Measurements from ENCODE around the gene COL4A1.
A peak's percentile ranks its signal among the peaks of the same experiment; 100 is the strongest.

The COL4A1 gene

GRCh38 chr13:110273254-110273653, 33.7 kb downstream of the COL4A1 start:
- DNase-seq (ENCODE audit: low spot score), result no peak

GRCh38 chr13:110272651-110273050, 34.3 kb downstream of the COL4A1 start:
- DNase-seq (ENCODE audit: low spot score), result no peak

GRCh38 chr13:110272227-110272626, 34.7 kb downstream of the COL4A1 start:
- no peak for DNase-seq (ENCODE audit: low spot score)

GRCh38 chr13:110271313-110271712, 35.6 kb downstream of the COL4A1 start:
- no peak for DNase-seq (ENCODE audit: low spot score)

- no peak for DNase-seq (ENCODE audit: low spot score)
Measured at GRCh38 chr13:110270507-110270906, 36.5 kb downstream of the COL4A1 start.

- DNase-seq (ENCODE audit: low spot score), result no peak
Measured at GRCh38 chr13:110269509-110270185, 37.3 kb downstream of the COL4A1 start.

GRCh38 chr13:110268576-110269185, 38.3 kb downstream of the COL4A1 start:
- no peak for DNase-seq (ENCODE audit: low spot score)

- DNase-seq (ENCODE audit: low spot score), result no peak
Measured at GRCh38 chr13:110268061-110268460, 38.9 kb downstream of the COL4A1 start.

- DNase-seq (ENCODE audit: low spot score), result peak; percentile 71
Measured at GRCh38 chr13:110266983-110267382, 40.0 kb downstream of the COL4A1 start.

GRCh38 chr13:110266431-110266809, 40.5 kb downstream of the COL4A1 start:
- DNase-seq (ENCODE audit: low spot score), result no peak

GRCh38 chr13:110265682-110266430, 41.1 kb downstream of the COL4A1 start:
- DNase-seq (ENCODE audit: low spot score), result no peak

- DNase-seq (ENCODE audit: low spot score), result no peak
Measured at GRCh38 chr13:110265341-110265681, 41.6 kb downstream of the COL4A1 start.

GRCh38 chr13:110264685-110265275, 42.2 kb downstream of the COL4A1 start:
- DNase-seq (ENCODE audit: low spot score), result peak; percentile 21

- DNase-seq (ENCODE audit: low spot score), result no peak
Measured at GRCh38 chr13:110263888-110264287, 43.1 kb downstream of the COL4A1 start.

GRCh38 chr13:110263404-110263803, 43.6 kb downstream of the COL4A1 start:
- DNase-seq (ENCODE audit: low spot score), result no peak

GRCh38 chr13:110262508-110263291, 44.3 kb downstream of the COL4A1 start:
- no peak for DNase-seq (ENCODE audit: low spot score)

GRCh38 chr13:110262082-110262436, 44.9 kb downstream of the COL4A1 start:
- DNase-seq (ENCODE audit: low spot score), result no peak

- peak; percentile 39 for DNase-seq (ENCODE audit: low spot score)
Measured at GRCh38 chr13:110261166-110262081, 45.5 kb downstream of the COL4A1 start.

- DNase-seq (ENCODE audit: low spot score), result no peak
Measured at GRCh38 chr13:110259651-110260050, 47.3 kb downstream of the COL4A1 start.

GRCh38 chr13:110258876-110259631, 47.9 kb downstream of the COL4A1 start:
- no peak for DNase-seq (ENCODE audit: low spot score)
